GM21529 (cell line): ENCODE data around the gene PGS1.

Experiments used
- ATAC-seq: cut with Tn5 transposase; IDR thresholded peaks from one replicate; pipeline ENCODE4 v1.9.1; 2021; ENCODE audit not compliant: unreplicated experiment

Gene PGS1

DNA sequence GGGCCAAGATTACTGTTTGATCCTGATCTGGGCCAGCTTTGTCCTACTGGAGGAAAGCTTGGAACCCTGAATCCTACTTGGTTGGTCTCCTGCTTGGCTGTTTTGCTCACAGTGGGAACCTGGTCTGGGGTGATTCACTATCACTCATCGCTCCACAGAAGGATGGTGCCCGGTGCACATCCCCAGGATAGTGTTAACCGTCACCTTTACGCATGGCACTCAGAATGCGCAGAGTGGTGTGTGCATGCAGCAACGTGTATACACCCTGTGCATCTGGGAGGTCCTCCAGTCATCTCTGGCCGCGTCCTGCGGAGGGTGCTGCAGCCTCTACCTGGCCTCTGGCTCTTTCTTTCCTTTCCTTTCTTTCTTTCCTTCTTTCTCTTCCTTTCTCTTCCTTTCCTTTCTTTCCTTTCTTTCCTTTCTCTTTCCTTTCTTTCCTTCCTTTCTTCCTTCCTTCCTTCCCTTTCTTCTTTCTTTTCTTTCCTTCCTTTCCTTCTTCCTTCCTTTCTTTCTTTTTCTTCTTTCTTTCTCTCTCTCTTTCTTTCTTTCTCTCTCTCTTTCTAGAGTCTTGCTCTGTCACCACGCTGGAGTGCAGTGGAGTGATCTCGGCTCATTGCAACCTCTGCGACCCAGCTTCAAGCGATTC is 31.7 kb upstream of the PGS1 start:
- ATAC-seq = no peak

DNA sequence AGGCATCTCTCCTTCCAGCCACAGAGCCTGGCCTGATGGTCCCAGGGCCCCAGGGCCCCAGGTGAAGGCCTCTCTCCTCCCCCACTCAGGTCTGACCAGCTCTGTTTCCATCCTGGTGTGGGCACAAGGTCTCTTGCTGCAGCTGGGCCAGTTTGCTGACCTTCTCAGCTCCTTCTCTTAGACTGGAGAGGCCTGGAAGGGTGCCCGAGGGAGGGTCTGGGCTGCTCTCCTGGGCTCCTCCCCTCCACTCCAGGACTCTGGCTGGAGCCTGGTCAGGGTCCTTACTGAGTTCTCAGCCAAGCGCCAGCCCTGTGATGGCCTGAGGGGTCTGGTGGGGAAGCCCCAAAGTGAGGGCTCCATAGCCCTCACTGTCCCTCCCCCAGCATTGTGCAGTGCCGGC is 31.0 kb upstream of the PGS1 start:
- ATAC-seq = no peak

DNA sequence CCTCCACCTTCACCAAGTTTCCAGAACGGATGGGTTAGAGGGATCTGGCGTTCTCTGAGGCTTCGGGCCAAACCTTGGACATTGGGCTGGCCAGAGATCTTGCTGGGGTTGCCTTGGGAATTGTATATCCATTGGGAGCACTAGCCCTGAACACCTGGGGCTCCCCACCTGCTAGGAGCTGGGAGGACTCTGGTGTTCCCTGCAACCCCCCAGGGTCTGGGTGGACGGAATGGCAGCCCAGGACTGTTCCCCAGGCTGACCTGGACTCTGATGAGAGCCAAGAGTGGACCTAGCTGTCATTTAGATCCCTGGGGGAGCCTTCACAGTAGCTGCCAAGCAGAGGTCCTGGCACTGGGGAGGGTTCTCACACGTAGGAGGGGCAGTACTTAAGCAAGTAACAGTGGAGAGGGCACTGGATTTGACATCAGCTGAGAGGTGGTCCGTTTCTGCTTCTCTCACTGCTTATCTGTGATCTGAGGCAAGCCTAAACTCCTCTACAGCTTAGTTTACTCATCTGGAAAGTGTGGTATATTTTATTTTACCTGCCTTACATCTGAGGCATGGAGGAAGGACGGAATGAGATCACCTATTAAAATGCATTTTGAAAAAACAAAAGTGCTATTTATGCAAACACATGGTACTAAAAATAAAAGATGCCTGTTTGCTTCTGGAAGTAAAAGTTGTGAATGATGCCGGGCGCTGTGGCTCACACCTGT is 30.2 kb upstream of the PGS1 start:
- no peak for ATAC-seq

DNA sequence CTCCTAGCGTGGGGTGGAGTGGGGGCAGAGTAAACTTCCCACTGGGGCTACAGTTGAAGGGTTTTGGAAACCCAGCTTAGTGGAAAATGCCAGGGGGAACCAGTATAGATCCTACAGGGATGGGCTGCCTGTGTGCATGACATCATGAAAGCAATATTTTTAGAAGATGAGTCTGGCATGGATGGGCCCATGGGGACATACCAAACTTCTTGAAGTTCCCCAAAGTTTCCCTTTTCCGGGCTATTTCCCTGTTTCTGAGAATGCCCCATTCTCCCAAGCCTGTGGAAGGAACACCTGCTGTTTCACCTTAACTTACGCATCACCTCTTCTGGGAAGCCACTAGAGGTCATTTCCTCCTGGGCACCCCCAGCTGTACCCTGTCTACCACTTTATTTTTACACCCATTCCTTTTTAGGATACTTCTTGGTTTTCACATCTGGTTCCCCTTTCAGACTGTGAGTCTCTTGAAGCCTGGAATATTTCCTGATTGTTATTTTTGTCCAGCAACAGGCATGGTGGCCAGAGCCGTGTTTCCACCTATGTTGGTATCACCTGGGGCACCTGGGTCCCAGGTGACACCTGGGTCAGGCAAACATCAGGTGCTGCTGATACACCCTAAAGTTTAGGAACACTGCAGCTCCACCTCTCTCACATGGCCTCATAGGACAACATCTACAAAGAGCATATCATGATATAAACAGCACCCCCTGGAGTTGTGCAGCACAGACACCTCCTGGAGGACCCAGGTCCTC is 28.4 kb upstream of the PGS1 start:
- ATAC-seq = no peak

DNA sequence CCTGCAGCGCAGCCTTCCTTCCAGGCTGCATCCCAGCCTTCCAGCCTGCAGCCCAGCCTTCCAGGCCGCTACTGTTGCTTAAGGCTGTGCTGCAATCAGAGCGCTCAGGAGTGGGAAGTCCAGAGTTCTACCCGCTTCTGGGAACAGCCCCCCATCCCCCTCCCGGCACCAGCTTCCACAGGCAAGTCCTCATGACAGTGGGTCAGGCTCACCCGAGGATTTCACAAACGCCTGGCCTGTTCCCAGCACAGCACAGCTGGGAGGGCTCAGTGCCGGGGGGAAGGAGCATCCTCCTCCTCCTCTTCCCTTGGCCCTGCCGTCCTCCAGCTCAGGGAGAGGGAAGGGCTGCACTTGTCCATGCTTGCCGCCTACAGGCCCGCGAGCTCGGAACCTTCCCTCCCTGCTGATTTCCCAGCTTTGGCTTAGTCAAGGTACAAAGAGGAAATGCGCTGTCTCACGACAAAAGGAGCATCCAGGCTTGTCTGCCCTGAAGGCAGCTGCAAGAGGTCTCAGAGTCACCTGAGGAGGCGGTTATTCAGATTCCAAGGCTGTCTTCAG is 26.9 kb upstream of the PGS1 start:
- ATAC-seq = no peak

DNA sequence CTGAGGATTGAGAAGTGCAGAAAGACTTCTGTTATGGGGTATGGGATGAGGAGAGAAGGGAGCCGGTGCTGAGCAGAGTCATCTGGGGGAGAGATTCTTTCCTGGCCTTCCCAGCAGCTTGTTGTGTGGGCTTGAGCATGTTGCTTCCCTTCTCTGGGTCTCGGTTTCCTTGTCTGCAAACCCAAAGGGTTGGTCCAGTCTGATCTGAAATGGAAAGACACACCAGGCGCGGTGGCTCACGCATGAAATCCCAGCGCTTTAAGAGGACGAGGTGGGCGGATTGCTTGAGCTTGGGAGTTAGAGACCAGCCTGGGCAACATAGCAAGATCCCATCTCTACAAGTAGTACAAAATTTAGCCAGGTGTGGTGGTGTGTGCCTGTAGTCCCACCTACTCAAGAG is 24.6 kb upstream of the PGS1 start:
- ATAC-seq = no peak

DNA sequence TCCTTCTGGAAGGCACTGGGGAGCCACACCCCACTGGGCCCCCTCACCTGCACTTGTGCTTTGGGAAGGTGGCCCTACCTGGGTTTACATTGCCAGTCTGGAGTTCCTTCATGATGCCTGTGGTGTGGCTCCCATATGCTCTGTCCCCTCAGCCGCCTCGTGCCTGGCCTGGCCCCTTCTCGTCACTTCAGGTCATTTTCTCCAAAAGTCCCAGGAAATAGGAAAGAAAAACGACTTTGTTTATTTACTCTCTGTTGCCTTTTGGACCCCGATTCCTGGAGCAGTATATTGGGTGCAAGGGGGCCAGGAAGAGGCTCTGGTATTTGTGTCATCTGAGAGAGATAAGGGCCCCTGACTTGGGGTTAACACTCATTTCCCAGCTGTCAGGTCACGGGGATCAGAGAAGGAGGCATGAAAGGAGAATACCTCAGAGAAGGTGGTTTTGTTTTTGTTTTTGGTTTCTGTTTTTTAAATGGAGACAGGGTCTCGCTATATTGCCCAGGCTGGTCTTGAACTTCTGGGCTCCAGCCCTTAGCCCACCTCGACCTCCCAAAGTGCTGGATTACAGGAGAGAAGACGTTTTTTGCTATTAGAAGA is 23.3 kb upstream of the PGS1 start:
- ATAC-seq = no peak

DNA sequence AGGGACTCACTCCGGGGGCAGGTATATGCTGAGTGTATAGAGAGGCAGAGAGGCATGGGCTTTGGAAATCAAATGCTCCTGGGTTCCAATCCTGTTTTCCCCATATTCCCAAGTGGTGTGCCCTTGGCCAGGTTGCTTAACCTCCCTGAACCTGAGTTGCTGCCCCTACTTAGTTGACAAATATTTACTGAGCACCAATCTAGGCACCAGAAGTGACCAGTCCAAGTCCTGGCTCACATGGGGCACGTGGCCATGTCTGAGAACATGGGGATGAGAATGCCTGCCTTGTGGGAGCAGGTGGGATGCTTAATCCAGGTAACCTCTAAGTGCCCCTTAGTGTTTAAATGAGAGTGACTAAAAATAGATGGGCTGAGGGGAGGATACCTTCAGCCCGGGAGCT is 22.7 kb upstream of the PGS1 start:
- ATAC-seq = no peak

DNA sequence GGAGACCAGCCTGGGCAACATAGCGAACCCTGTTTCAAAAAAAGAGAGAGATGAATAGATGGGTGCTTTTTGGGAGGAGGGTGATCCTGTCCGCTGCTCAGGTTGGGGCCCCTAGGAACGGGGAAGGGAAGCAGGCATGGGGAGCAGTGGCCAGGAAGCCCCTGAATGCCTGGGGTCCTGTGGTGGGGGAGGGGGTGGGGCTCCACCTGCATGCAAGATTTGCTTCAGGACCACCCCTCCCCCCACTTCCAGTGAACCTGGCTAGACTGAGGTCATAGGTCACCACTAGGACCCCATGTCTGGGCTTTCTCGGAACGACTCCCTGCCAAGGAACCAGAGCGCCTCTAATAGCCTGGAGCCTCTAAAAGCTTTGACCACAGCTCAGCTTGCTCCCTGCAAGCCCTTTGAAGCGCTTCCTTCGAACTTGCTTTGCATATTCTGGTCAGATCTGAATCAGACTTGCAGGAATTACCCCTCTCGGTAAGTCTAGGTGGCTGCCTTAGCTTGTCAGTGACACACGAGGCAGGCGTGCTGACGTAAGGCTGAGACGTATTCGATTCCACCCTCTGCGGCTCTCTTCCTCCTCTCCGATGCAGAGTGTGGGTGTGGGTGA is 22.2 kb upstream of the PGS1 start:
- peak; percentile 63 for ATAC-seq

DNA sequence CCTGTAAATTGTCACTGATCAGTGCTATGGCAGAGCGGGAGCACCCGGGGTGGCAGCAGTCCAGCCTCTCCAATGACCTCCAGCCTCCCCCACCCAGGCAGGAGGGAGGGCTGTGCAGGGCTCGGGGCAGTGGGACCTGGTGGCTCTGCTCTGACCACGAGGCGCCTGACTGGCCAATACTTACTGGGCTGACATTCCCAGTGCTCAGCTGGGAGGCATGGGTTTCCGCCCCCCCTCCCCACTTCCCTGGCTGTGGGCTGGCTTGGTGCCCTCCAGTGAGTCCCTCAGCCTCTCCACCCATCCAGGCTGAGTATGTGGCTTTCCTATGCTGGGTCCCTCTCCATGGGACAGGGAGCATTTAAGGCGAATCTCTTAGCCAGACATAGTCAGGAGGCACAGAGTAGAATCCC is 21.3 kb upstream of the PGS1 start:
- no peak for ATAC-seq

DNA sequence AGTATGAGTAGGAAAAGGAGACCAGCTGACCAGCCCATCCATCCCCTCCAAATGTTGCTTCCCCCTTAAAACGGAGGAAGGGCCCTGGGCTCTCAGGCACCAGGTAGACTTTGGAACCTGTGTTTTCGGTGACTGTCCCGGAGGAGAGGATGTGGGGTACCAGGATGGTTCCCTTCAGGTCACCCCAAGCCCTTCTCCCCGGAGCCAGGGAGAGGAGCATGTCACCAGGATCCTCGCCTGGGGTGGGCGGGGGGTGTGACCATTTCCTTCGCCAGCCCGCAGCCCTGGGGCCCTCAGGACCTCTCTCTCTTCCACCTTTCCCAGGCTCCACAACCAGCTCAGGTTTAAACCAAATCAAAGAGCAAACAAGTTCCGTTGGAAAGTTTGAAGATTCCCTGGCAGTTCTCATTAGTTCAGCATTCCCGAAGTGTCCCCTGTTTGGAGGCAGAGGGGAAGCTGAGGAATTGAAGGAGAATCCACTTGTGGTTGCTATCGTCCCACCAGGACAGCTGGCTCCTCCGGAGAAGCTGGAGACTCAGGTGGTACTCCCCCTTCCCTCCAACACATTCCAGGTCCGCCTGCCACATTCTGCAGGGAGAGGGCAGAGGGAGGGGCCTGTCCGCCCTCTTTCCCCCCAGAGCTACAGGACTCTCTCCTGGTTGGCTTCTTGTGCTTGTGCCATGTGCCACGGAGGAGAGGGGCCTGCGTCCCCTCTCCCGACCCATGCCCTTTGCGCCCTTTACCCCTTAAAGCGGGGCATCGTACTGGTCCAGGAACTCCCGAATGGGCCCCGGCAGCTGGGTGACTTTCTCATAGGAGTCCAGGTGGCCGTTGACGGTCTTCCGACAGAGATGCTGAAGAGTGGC is 20.5 kb upstream of the PGS1 start:
- no peak for ATAC-seq

DNA sequence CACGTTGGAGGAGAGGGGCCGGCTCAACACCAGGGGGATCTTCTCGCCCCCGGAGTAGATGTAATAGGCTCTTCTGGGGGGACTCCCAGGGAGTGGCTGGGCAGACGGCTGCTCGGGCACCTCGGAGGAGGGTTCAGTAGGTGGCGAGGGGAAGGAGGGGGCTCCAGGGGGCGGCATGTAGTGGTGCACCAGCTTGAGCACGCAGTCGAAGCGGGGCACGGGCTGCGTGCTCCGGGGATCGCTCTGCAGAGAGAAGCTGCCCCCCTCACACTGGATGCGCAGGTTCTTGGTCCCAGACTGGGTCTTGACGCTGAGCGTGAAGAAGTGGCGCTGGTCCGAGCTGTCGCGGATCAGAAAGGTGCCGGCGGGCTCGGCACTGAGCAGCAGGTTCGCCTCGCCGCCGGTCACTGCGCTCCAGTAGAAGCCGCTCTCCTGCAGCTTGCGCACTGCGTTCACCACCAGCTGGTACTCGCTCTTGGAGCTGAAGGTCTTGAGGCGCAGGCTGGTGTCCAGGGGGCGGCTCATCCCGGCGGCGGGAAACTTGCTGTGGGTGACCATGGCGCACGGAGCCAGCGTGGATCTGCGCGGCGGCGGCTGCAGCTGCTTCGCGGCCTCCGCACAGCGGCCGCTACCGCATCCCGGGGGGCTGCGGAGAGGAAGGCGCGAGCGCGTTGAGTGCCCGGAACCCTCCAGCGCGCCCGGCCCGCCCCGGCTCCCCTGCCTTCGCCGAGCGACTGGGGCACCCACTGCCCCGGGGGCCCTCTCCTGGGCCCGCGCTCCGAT is 19.7 kb upstream of the PGS1 start:
- ATAC-seq = no peak

DNA sequence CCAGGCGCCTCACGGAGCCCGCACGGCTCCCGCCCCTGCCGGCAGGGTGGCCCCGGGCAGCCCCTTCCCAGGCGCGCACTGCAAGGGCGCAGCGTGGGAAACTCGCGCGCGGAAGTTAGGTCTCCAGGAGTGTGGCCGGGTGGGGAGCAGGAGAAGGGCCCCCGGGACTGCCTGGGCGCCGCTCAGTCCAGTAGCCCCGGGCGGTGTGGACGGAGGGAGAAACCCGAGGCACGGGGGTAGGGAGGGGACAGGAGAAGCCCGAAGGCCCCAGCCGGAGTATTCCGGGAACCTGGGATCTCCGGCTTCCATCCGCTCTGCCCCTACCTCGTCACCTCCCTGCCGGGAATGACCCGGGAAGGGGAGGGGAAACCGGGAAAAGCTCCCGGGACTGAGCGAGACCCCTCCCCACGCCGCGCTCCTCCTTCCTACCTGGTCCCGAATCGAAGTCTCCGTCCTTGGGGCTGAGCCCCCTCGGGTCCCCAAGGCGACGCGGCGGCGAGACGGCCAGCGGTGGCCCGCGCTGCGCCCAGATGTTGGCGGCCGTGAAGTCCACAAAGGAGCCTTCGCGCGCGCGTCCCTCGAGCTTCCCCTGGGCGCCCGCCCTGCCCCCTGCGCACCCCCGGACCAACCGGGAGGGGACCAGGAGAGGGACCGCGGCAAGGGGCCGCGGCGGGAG is 19.0 kb upstream of the PGS1 start:
- peak; percentile 1 for ATAC-seq

DNA sequence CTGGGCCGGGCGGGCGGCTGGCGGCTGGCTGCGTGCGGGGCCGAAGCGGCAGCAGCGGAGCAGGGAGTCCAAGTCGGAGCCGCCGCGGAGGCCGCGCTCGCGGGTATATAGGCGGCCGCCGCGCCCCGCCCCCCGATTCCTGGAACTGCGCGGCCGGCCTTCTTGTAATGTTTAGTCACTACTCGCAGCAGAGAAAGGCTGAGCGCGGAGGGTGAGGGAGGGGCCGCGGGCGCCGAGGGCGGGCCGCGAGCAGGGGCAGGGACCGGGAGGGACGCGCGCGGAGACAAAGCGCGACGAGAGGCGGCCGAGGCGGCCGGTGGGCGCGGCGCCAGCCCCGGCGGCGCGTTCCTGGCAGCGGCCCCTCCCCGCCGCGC is 18.5 kb upstream of the PGS1 start, which contains the start of gene SOCS3:
TSS of gene SOCS3 (minus strand) at position 81 of the 374 bp plus-strand sequence. CDS start 982 bp downstream, outside the sequence.
- ATAC-seq = peak; percentile 29

DNA sequence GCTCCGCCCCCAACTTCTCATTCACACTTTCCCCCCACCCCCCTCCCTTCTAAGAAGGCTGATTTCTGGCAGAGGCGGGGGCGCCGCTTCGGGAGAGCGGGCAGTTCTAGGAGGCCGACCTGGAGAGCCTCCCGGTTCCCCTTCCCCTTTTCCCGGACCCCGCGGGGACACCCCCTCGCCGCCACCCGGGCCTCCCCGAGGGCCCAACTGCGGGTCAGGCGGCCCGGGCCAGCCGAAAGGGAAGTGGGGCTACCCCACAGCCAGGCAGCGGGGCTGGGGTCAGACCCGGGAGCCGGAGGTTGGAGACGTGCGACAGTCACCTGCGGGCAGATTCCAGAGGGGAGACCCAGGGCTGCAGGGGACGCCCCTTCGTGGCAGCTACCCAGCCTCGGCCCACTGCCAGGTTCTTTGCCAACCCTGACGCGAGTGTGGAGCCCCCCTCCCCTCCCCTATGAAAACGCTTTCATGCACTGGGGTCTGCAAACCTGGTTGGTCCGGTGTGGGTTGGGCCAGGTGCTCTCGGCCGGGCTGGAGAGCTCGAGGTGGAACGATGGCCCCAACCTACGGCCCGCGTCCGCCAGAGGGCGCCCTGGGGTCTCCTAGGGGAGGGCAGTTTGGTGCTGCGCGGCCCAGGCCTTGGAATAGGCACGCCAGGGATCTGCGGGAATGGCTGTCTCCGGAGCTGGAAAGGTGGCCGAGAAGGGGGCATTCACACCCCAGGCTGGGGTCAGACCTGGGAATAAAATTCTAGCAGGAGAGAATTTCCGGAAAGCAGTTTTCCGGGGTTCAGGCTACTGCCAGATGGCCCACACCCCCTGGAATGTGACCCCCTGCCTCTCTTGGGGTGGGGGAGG is 17.9 kb upstream of the PGS1 start:
- ATAC-seq = peak; percentile 9

DNA sequence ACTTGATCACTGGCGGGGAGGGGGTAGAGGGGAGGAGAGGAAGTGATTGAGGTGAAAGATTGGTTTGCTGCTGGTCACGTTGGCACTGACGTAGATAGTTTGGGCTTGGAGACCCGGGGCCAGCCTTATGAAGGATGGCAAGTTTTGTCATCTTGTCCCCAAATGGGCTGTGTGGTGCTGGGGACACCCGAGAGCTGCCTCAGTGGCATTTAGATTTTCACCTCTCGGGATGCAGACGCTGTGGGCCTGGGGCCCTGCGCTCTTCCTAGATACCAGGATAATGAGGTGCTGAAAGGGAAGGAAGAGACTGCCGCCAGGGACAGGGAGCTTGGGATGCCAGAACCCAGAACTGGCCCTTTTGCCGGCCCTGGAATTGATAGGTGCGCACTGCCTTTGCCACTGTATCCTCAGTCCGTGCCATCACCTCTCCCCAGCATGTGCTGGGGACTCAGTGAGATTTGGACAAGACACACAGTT is 17.2 kb upstream of the PGS1 start:
- no peak for ATAC-seq

DNA sequence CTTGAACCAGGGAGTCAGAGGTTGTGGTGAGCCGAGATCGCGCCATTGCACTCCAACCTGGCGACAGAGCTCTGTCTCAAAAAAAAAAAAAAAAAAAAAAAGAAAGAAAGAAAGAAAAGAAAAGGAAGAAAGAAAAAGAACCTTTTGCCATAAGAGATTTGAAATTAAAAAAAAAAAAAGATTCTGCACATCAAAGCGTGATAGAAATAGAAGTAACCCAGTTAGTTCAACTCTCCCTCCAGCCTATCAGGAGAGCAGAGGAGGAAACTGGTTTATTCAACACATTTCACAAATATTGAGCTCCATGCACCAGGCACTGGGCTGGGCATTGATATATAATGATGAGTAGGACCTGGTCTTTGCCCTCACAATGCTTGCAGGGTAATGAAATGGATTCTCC is 16.2 kb upstream of the PGS1 start:
- ATAC-seq = no peak

DNA sequence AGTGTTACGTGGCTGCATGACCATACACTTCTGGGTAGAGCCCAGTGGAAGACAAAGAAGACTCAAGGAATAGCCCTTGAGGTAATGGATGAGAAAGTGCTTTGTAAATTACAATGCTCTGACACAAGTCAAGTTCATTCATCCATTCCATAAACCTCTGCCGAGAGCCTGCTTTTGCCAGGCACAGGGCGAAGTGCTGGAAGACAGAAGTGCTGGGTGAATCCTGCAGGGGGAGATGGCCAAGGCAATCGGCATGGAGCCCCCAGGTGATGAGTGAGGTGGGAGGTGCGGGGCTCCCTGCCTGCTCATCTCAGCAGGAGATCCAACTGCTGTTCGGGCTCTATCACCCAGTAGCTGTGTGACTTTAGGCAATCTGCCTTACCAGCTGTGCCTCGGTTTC is 15.8 kb upstream of the PGS1 start:
- ATAC-seq = no peak
